Astrocyte (in vitro differentiated cells and primary cell): Measurements from ENCODE around the gene NTN1. TPM values are rescaled to one million over a fixed set of nuclear protein-coding genes. Genes with fewer than 3 reads are reported as not detected.
A peak's percentile ranks its signal among the peaks of the same experiment; 100 is the strongest.

Source experiments
- DNase-seq: peaks from one replicate; pipeline ENCODE4 v3.0.0-alpha.2; 2010; ENCODE audit warnings: low read depth
- FAIRE-seq: peaks from 2 replicates; lab custom pipeline; 2011; peaks lifted over from hg19 to GRCh38; lab: Jason Lieb, UNC
- H2AFZ ChIP-seq: 2 replicates; pipeline ENCODE4 v1.6.0; 2012; ENCODE audit warnings: low read depth, low read length, inconsistent platforms
- H3K27ac ChIP-seq: 2 replicates; pipeline ENCODE4 v1.5.1; 2011; ENCODE audit warnings: low read depth, low read length, inconsistent platforms
- H3K27me3 ChIP-seq: 2 replicates; pipeline ENCODE4 v1.6.0; 2011; ENCODE audit warnings: low read length, inconsistent platforms; ENCODE audit not compliant: insufficient read depth
- H3K36me3 ChIP-seq: 2 replicates; pipeline ENCODE4 v1.5.1; 2011; ENCODE audit warnings: low read length, inconsistent platforms; ENCODE audit not compliant: insufficient read depth
- H3K4me1 ChIP-seq: 2 replicates; pipeline ENCODE4 v1.5.1; 2011; ENCODE audit warnings: low read length, inconsistent platforms; ENCODE audit not compliant: insufficient read depth
- H3K4me2 ChIP-seq: 2 replicates; pipeline ENCODE4 v1.6.0; 2012; ENCODE audit warnings: low read length, inconsistent platforms
- H3K4me3 ChIP-seq: 2 replicates; pipeline ENCODE4 v1.5.1; 2011; ENCODE audit warnings: low read depth, mild to moderate bottlenecking, low read length, inconsistent platforms; ENCODE audit not compliant: insufficient read depth
- H3K79me2 ChIP-seq: 2 replicates; pipeline ENCODE4 v1.6.0; 2012; ENCODE audit warnings: mild to moderate bottlenecking, low read length, inconsistent platforms; ENCODE audit not compliant: insufficient read depth
- H3K9ac ChIP-seq: 2 replicates; pipeline ENCODE4 v1.6.0; 2012; ENCODE audit warnings: mild to moderate bottlenecking, low read length, inconsistent platforms
- H3K9me3 ChIP-seq: 2 replicates; pipeline ENCODE4 v1.5.1; 2012; ENCODE audit warnings: low read depth, mild to moderate bottlenecking, low read length, inconsistent platforms; ENCODE audit not compliant: insufficient read depth
- H4K20me1 ChIP-seq: 2 replicates; pipeline ENCODE4 v1.6.0; 2012; ENCODE audit warnings: low read length, inconsistent platforms; ENCODE audit not compliant: insufficient read depth
- H3K27ac Mint-ChIP-seq: one replicate; pipeline ENCODE4 v1.8.0; 2021; ENCODE audit warnings: mild to moderate bottlenecking, mixed read lengths; ENCODE audit not compliant: unreplicated experiment
- H3K27me3 Mint-ChIP-seq: one replicate; pipeline ENCODE4 v1.8.0; 2021; ENCODE audit warnings: low read depth, mixed read lengths; ENCODE audit not compliant: unreplicated experiment
- H3K36me3 Mint-ChIP-seq: one replicate; pipeline ENCODE4 v1.8.0; 2021; ENCODE audit warnings: low read depth, mixed read lengths; ENCODE audit not compliant: unreplicated experiment
- H3K4me1 Mint-ChIP-seq: one replicate; pipeline ENCODE4 v1.8.0; 2021; ENCODE audit warnings: low read depth, mixed read lengths; ENCODE audit not compliant: unreplicated experiment
- H3K4me3 Mint-ChIP-seq: one replicate; pipeline ENCODE4 v1.8.0; 2021; ENCODE audit warnings: mild to moderate bottlenecking, moderate library complexity, mixed read lengths; ENCODE audit not compliant: unreplicated experiment
- H3K9me3 Mint-ChIP-seq: one replicate; pipeline ENCODE4 v1.8.0; 2021; ENCODE audit warnings: mild to moderate bottlenecking, mixed read lengths; ENCODE audit not compliant: unreplicated experiment
- CTCF ChIP-seq: IDR thresholded peaks from 2 replicates; pipeline ENCODE4 v1.5.1; 2011; ENCODE audit warnings: low read depth, mild to moderate bottlenecking, inconsistent platforms, low read length, moderate library complexity; ENCODE audit not compliant: insufficient read depth
- EZH2 ChIP-seq: IDR thresholded peaks from 2 replicates; pipeline ENCODE4 v1.6.1; 2012; ENCODE audit warnings: mild to moderate bottlenecking, low read length, inconsistent platforms; ENCODE audit not compliant: insufficient read depth
- total RNA-seq: library from RNA; stranded (reverse); gene quantifications from 2 replicates; pipeline ENCODE4 v1.2.1, GENCODE V29; 2021

Gene NTN1
- total RNA-seq, 1 donor from 2014 or later: 9.8 TPM

DNA sequence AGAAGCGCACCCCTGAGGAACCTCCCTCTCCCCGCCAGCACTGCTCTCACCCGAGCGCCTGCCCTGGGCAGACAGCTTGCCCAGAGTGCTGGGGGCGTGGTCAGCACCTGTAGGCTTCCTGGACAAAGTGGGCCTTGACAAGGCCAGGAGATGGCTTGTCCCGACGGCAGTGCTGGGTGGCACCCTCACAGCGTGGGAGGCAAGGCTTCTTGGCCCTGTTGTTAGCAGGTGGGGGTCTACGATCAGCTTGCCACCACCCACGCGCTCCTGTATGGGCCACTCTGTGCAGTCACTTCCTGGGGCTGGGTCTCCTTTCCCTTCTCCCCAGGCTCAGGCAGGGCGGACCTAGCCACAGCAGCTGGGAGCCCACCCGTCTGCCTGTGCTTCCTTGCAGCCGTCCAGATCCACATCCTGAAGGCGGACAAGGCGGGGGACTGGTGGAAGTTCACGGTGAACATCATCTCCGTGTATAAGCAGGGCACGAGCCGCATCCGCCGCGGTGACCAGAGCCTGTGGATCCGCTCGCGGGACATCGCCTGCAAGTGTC is 218.0 kb downstream of the NTN1 start:
- Histone ChIP-seq H3K79me2 (no peaks in the 10 kb centered on the region), H2AFZ (peak overlapping the region; percentile 94), H4K20me1 (no peaks in the 10 kb centered on the region), H3K4me3 (peak overlapping the region; percentile 18), H3K27ac (no peak overlapping the region), H3K4me1 (peaks cover 15% of the 10 kb centered on the region), H3K9me3 (no peaks in the 10 kb centered on the region), H3K36me3 (no peaks in the 10 kb centered on the region), H3K4me2 (peak overlapping the region; percentile 89), H3K27me3 (no peaks in the 10 kb centered on the region), H3K9ac (peak overlapping the region; percentile 76)
- TF ChIP-seq EZH2 (no peak), CTCF (no peak)
- peaks cover 8% of the 10 kb centered on the region for H3K36me3 Mint-ChIP-seq
- H3K27ac Mint-ChIP-seq: no peak overlapping the region
- no peak overlapping the region for H3K4me3 Mint-ChIP-seq
- peaks cover 7% of the 10 kb centered on the region for H3K27me3 Mint-ChIP-seq
- no peak for FAIRE-seq
- H3K9me3 Mint-ChIP-seq: peaks cover 10% of the 10 kb centered on the region
- no peak for DNase-seq
- H3K4me1 Mint-ChIP-seq: no peaks in the 10 kb centered on the region

DNA sequence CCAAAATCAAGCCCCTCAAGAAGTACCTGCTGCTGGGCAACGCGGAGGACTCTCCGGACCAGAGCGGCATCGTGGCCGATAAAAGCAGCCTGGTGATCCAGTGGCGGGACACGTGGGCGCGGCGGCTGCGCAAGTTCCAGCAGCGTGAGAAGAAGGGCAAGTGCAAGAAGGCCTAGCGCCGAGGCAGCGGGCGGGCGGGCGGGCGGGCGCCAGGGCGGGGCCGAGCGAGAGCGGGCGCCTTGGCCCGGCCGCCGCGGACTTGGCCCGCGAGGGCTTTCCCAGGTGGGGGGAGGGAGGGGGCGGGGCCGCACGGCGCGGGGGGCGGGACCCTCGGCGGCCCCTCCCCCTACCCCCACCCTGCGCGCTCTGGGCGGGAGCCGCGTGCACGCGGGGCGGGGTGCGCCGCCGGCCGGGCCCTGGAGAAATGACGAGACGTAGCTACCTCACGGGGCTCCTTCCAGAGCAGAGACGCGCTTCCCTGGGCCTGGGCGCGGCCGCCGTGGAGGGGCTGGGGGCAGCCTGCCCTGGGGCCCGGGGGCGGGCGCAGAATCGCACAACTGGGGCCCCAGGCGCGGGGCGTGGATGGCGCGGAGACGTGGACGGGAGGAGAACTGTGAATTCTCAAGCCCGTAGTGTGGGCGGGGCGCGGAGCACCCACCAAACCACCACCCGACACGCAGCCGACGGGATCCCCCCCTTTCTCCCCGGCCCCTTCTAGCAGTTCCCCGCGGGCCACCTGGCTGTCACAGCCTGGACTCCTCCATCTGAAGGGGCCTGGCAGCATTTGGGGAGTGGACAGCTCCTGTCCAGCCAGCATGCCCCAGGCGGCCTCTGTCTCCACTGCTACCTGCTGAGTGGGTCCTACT is 218.7 kb downstream of the NTN1 start:
- peaks cover 10% of the 10 kb centered on the region for H3K9me3 Mint-ChIP-seq
- no peak overlapping the region for H3K27ac Mint-ChIP-seq

More for the DNA sequence above, 218.7 kb downstream of the NTN1 start:
- Histone ChIP-seq H3K27me3 (no peaks in the 10 kb centered on the region), H3K4me2 (peak overlapping the region; percentile 89), H3K4me3 (peak overlapping the region; percentile 47), H3K79me2 (no peaks in the 10 kb centered on the region), H4K20me1 (no peaks in the 10 kb centered on the region), H2AFZ (peak overlapping the region; percentile 94), H3K9me3 (no peaks in the 10 kb centered on the region), H3K4me1 (peaks cover 15% of the 10 kb centered on the region), H3K9ac (peak overlapping the region; percentile 76), H3K27ac (peak overlapping the region; percentile 19), H3K36me3 (no peaks in the 10 kb centered on the region)
- TF ChIP-seq EZH2 (no peak), CTCF (no peak)
- H3K36me3 Mint-ChIP-seq: peaks cover 8% of the 10 kb centered on the region
- peaks cover 7% of the 10 kb centered on the region for H3K27me3 Mint-ChIP-seq
- FAIRE-seq: no peak
- H3K4me1 Mint-ChIP-seq: no peaks in the 10 kb centered on the region
- peak; percentile 47 for DNase-seq
- no peak overlapping the region for H3K4me3 Mint-ChIP-seq
